Measurements from ENCODE around the gene NCOA5.
"Not testable (repeated sequence)": the region's sequence is repeated elsewhere in the genome, so short reads cannot be mapped to it uniquely, and the experiment has no call there.

Gene NCOA5

GRCh38 chr20:46120136-46120535 lies 30.4 kb upstream of the NCOA5 start:
- DNase-seq (ENCODE audit: low spot score) = no peak

- DNase-seq (ENCODE audit: low spot score) = no peak
Measured at GRCh38 chr20:46119547-46119946, 29.8 kb upstream of the NCOA5 start.

DNA sequence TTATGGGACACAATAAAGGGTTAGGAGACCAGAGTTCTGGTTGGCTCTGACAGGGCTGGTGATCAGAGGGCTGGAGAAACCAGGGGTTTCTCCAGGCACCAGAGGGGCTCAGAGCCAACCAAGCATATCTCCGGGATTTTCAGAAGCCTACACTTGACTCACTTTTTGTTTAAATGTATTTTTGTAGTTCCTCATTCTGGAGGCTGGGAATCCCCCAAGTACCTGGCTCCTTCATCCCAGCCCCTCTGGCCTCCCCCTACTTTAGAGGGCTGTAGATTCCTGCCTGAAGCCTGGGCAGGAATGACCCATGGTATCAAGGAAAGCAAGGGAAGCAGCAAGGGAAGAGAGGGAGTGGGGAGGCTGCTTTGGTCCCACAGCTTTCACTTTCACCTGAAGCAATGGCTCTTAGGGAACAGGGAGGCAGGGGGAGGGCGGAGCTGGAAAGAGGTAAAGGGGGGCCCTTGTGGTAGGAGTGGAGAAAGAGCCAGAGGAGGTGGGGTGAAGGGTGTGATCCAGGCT lies 29.3 kb upstream of the NCOA5 start:
- DNase-seq (ENCODE audit: low spot score) = no peak

GRCh38 chr20:46118481-46119020 lies 28.8 kb upstream of the NCOA5 start:
- DNase-seq (ENCODE audit: low spot score) = no peak

- no peak for DNase-seq (ENCODE audit: low spot score)
Measured at GRCh38 chr20:46117704-46118467, 28.1 kb upstream of the NCOA5 start, which contains the start of gene CD40. CD40 (plus strand) TSS chr20:46118314; CDS start chr20:46118344, 30 bp downstream.

- DNase-seq (ENCODE audit: low spot score) = no peak
Measured at GRCh38 chr20:46114449-46114848, 24.7 kb upstream of the NCOA5 start.

GRCh38 chr20:46113113-46113470 lies 23.3 kb upstream of the NCOA5 start:
- no peak for DNase-seq (ENCODE audit: low spot score)

DNA sequence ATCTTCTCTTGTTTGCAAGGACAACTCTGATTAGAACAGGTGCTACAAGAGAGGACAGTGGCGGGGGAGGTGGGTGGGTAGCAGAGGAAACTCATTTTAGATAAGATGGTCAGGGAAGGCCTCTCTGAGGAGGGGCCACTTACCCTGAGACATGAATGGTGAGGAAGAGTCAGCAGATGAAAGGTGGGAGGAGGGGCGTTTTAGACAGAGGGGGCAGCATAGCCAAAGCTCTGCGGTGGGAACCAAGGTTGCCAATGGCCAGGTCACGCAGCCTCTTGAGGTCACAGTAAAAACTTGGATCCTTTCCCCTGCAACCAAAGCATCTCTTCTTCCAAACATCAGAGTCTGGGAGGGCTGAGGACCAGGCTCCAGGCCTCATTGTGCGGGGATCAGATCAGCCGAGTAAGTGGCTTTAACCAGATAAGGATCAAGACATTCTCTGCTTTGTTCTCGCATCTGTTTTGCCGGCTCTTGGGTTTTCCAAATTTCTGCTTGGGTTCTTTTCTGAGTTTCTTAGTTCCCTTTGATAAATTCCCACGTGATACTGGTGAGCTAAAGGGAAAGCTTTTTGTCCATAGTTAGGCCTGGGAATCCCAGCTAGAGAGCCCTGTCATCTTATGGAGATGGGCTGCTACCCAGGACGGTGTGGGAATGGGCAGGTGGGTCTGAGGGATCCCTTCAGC lies 22.8 kb upstream of the NCOA5 start:
- DNase-seq (ENCODE audit: low spot score) = no peak

DNA sequence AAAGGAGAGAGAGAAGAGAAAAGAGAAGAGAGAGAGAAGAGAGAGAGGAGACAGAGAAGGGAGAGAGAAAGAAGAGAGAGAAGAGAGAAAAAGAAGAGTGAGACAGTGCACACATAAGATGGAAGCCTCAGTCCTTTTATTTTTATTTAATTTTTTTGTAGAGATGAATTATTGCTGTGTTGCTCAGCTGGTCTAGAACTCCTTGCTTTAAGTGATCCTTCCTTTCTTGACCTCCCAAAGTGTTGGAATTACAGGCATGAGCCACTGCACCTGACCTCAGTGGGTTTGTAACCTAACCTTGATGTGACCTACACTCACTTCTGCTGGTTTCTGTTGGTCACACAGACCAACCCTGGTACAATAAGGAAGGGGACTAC lies 22.1 kb upstream of the NCOA5 start:
- DNase-seq (ENCODE audit: low spot score) = no peak

GRCh38 chr20:46111028-46111835 lies 21.5 kb upstream of the NCOA5 start:
- DNase-seq (ENCODE audit: low spot score) = no peak

DNA sequence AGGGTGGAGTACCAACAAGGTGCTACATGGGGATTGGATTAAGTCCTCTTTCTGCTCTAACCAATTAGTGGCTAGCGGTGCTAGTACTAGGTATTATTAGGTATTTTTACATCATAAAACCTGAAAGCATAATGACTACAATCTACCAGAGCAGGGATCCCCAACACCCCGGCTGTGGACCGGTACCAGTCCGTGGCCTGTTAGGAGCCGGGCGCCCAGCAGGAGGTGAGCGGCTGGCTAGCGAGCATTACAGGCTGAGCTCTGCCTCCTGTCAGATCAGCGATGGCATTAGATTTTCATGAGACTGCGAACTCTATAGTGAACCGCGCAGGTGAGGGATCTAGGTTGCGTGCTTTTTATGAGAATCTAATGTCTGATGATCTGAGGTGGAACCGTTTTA lies 19.2 kb upstream of the NCOA5 start:
- no peak for DNase-seq (ENCODE audit: low spot score)

GRCh38 chr20:46108435-46108841 lies 18.7 kb upstream of the NCOA5 start:
- no peak for DNase-seq (ENCODE audit: low spot score)

DNA sequence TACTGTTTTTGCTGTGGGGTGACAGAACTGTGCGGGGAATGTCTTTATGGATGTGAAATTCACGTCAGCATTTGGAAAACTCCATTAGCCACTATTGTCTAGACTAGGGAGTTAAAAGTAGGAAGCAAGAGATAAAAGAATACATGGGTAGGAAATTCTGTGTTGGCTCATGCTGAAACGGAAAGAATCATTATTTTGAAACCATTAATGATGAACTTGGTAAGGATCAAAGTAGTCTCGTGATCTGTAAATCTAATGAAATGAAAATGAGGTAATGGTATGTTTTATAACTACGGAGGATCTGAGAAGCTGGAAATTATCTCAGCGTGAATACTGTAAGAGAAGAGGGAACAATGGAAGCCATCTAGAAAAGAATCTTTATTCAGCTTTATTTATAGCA lies 17.3 kb upstream of the NCOA5 start:
- DNase-seq (ENCODE audit: low spot score) = no peak

GRCh38 chr20:46104262-46104661 lies 14.5 kb upstream of the NCOA5 start:
- DNase-seq (ENCODE audit: low spot score) = no peak

DNA sequence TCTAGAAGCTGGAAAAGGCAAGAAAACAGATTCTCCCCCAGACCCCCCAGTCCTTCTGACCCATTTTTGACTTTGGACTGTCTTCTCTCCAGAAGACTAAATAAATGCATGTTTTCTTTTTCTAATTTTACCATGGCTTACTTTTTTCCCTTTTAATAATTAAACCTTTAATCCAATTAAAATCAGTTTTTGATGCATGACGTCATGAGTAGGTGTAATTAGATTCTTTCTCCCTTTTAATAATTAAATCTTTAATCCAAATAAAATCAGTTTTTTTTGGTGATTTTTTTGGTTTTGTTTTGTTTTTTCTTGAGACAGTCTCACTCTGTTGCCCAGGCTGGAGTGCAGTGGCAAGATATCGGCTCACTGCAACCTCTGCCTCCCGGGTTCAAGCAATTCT lies 13.2 kb upstream of the NCOA5 start:
- DNase-seq (ENCODE audit: low spot score) = no peak

DNA sequence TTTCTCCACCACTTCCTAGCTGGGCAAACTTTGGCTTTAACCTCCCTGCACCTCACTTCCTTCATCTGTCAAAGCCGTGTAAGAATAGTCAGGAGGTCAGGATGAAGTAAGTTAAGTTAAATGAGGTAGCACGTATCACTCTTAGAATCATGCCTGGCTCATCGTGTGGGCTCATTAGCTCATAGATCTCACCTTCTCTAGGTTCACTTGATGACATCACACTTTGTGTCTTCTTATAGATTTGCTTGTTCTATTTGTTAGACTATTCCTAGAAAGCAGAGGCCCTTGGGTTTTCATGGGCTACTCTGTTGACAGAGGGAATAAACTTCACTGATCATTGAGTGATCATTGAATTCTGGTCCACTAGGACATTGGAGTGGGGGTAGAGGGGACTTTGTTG lies 12.2 kb upstream of the NCOA5 start:
- DNase-seq (ENCODE audit: low spot score) = no peak

GRCh38 chr20:46100988-46101387 lies 11.2 kb upstream of the NCOA5 start:
- DNase-seq (ENCODE audit: low spot score) = no peak

DNA sequence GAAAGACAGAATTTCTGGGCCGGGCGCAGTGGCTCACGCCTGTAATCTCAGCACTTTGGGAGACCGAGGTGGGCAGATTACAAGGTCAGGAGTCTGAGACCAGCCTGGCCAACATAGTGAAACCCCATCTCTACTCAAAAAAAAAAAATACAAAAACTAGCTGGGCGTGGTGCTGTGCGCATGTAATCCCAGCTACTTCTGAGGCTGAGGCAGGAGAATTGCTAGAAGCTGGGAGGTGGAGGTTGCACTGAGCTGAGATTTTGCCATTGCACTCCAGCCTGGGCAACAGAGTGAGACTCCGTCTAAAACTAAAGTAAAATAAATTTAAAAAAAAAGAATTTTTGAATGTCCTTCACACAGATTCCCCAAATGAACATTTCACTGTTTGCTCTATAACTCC lies 10.7 kb upstream of the NCOA5 start:
- DNase-seq (ENCODE audit: low spot score) = not testable (repeated sequence)

DNA sequence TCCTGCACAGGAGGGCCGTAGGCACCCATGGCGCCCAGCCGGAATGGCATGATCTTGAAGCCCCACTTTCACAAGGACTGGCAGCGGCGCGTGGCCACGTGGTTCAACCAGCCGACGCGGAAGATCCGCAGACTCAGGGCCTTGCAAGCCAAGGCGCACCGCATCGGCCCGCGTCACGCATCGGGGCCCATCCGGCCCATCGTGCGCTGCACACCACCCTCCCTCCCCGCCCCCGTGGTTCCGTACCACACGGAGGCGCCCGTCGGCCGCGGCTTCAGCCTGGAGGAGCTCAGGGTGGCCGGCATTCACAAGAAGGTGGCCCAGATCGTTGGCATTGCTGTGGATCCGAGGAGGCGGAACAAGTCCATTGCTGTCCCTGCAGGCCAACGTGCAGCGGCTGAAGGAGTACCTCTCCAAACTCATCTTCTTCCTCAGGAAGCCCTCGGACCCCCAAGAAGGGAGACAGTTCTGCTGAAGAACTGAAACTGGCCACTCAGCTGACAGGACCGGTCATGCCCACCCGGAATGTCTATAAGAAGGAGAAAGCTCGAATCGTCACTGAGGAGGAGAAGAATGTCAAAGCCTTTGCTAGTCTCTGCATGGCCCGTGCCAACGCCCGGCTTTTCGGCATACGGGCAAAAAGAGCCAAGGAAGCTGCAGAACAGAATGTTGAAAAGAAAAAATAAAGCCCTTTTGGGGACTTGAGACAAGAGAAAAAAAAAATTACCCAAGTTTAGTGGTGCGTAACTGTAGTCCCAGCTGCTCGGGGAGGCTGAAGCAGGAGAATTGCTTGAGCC lies 9.9 kb upstream of the NCOA5 start:
- DNase-seq (ENCODE audit: low spot score) = no peak

DNA sequence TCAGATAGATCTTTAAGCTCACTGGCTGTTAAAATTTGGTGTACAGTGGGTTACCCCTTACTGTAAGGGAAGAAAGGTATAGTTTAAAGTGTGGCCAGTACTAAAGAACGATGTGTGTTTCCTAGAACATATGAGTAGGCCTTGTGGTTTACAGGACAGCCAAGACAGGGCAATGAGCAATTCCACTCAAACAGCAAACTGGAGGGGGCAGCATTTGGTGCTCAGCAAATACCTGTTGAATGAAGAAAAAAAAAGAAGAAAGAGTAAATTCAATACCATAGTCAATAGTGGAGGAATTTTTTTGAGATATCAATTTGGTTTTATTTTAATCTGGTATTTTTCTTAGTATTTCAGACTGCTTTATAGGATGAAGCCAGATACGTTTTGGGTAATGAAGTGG lies 3.8 kb upstream of the NCOA5 start:
- no peak for DNase-seq (ENCODE audit: low spot score)

Measured in LoVo (cell line).